Parathyroid adenoma (tissue), 2 donors: Measurements from ENCODE around the gene PARP1.

Experiments used
- H2AFZ ChIP-seq: fragments of 300-600 bp; sonication (generic); one replicate; pipeline ENCODE4 v1.7.0; 2017; ENCODE audit warnings: antibody characterized with exemption, mild to moderate bottlenecking
- H3K27ac ChIP-seq: fragments of 300-600 bp; sonication (generic); one replicate; pipeline ENCODE4 v1.7.0; 2017
- H3K27me3 ChIP-seq: fragments of 300-600 bp; sonication (generic); one replicate; pipeline ENCODE4 v1.7.0; 2017; ENCODE audit warnings: low read length; ENCODE audit not compliant: control insufficient read depth, insufficient read depth
- H3K36me3 ChIP-seq: fragments of 300-600 bp; sonication (generic); one replicate; pipeline ENCODE4 v1.7.0; 2017; ENCODE audit warnings: low read length; ENCODE audit not compliant: control insufficient read depth, insufficient read depth
- H3K4me1 ChIP-seq: fragments of 300-600 bp; sonication (generic); one replicate; pipeline ENCODE4 v1.7.0; 2017; ENCODE audit warnings: control low read depth
- H3K4me2 ChIP-seq: fragments of 300-600 bp; sonication (generic); one replicate; pipeline ENCODE4 v1.7.0; 2017; ENCODE audit warnings: low read length
- H3K4me3 ChIP-seq: fragments of 300-600 bp; sonication (generic); one replicate; pipeline ENCODE4 v1.7.0; 2017; ENCODE audit warnings: low read depth, low read length
- H3K79me2 ChIP-seq: fragments of 300-600 bp; sonication (generic); one replicate; pipeline ENCODE4 v1.7.0; 2017; ENCODE audit warnings: control low read depth
- H3K9ac ChIP-seq: fragments of 300-600 bp; sonication (generic); one replicate; pipeline ENCODE4 v1.7.0; 2017; ENCODE audit warnings: mild to moderate bottlenecking
- H3K9me3 ChIP-seq: fragments of 300-600 bp; sonication (generic); one replicate; pipeline ENCODE4 v1.7.0; 2017; ENCODE audit warnings: low read length; ENCODE audit not compliant: control insufficient read depth
- TF ChIP-seq, protein P1 (sequence below): fragments of 300-600 bp; sonication (generic); IDR thresholded peaks from one replicate; pipeline ENCODE4 v1.7.0; 2017; ENCODE audit warnings: antibody characterized with exemption, mild to moderate bottlenecking
- donor health status: primary hyperparathyroidism.

PARP1 gene

GRCh38 chr1:226357416-226357815, 50.5 kb downstream of the PARP1 start:
- no peaks in the 10 kb centered on the region for H3K36me3 ChIP-seq

DNA sequence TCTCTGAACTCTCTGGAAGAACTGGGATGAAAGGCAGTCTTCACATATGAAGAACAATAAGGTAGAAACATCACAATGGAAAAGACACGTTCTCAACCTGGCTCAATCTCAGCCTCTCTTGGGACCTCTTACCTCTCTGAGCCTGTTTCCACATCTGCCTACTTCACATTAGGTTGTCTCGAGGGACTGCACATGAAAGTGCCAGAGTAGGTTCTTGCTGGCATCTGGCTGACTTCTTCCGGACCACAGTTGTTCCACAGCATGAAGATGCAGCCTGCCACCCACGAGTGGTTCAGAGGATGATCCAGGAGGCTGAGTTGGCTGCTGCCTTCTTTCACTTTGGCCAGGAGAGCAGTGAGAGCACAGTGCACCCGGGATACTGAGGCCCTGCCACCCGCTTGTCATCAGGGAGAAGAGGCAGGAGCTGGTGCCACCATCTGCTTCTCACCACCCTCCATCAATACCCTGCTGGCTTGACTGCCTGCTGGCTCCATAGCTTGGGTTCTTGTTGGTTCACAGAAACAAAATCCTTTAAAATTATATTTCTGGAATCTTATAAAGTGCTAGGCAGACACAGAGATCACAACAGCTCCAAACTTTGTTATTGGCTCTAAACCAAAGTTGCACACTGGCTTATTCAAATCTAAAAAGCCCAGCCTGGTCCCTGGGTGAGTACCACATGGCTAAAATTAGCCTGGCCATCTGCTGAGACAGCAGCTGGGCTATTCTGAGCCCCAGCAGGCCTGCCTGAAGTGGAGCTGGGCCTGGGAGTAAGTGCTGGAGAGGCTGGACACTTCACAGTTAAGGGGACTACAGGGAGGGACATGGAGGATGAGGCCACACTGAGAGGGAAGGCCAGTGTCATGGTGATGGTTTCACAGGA, 52.0 kb downstream of the PARP1 start:
- no peaks in the 10 kb centered on the region for H3K79me2 ChIP-seq
- H3K9ac ChIP-seq = no peak overlapping the region
- no peaks in the 10 kb centered on the region for H3K36me3 ChIP-seq
- no peaks in the 10 kb centered on the region for H3K4me1 ChIP-seq
- no peak overlapping the region for H3K4me2 ChIP-seq
- H3K27ac ChIP-seq = no peak overlapping the region
- H2AFZ ChIP-seq = no peak overlapping the region
- TF ChIP-seq, protein P1, sequence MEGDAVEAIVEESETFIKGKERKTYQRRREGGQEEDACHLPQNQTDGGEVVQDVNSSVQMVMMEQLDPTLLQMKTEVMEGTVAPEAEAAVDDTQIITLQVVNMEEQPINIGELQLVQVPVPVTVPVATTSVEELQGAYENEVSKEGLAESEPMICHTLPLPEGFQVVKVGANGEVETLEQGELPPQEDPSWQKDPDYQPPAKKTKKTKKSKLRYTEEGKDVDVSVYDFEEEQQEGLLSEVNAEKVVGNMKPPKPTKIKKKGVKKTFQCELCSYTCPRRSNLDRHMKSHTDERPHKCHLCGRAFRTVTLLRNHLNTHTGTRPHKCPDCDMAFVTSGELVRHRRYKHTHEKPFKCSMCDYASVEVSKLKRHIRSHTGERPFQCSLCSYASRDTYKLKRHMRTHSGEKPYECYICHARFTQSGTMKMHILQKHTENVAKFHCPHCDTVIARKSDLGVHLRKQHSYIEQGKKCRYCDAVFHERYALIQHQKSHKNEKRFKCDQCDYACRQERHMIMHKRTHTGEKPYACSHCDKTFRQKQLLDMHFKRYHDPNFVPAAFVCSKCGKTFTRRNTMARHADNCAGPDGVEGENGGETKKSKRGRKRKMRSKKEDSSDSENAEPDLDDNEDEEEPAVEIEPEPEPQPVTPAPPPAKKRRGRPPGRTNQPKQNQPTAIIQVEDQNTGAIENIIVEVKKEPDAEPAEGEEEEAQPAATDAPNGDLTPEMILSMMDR = no peak
- no peaks in the 10 kb centered on the region for H3K9me3 ChIP-seq
- H3K27me3 ChIP-seq = no peaks in the 10 kb centered on the region
- H3K4me3 ChIP-seq = no peak overlapping the region

More at GRCh38 chr1:226357416-226357815, 50.5 kb downstream of the PARP1 start:
- H3K4me1 ChIP-seq = no peaks in the 10 kb centered on the region
- no peaks in the 10 kb centered on the region for H3K27me3 ChIP-seq
- no peak overlapping the region for H3K4me3 ChIP-seq
- TF ChIP-seq, protein P1 = no peak
- no peak overlapping the region for H3K9ac ChIP-seq
- H3K4me2 ChIP-seq = no peak overlapping the region
- no peak overlapping the region for H2AFZ ChIP-seq
- H3K79me2 ChIP-seq = no peaks in the 10 kb centered on the region
- H3K27ac ChIP-seq = no peak overlapping the region
- no peaks in the 10 kb centered on the region for H3K9me3 ChIP-seq

- TF ChIP-seq, protein P1 = no peak
Measured at GRCh38 chr1:226355016-226355415, 52.9 kb downstream of the PARP1 start.

GRCh38 chr1:226353698-226354525, 54.0 kb downstream of the PARP1 start:
- Histone ChIP-seq H3K27me3 (no peaks in the 10 kb centered on the region), H3K4me3 (no peak overlapping the region), H2AFZ (no peak overlapping the region), H3K4me1 (no peaks in the 10 kb centered on the region), H3K9ac (no peak overlapping the region), H3K9me3 (no peaks in the 10 kb centered on the region), H3K36me3 (no peaks in the 10 kb centered on the region), H3K4me2 (no peak overlapping the region), H3K27ac (no peak overlapping the region), H3K79me2 (no peaks in the 10 kb centered on the region)
- TF ChIP-seq, protein P1 = no peak

More at GRCh38 chr1:226355016-226355415, 52.9 kb downstream of the PARP1 start:
- Histone ChIP-seq H3K9me3 (no peaks in the 10 kb centered on the region), H3K27me3 (no peaks in the 10 kb centered on the region), H3K27ac (no peak overlapping the region), H3K79me2 (no peaks in the 10 kb centered on the region), H2AFZ (no peak overlapping the region), H3K4me3 (no peak overlapping the region), H3K36me3 (no peaks in the 10 kb centered on the region), H3K4me1 (no peaks in the 10 kb centered on the region), H3K9ac (no peak overlapping the region), H3K4me2 (no peak overlapping the region)
